OCI-LY7 (cell line): ENCODE results near the gene KLHL8.

Experiments
- CTCF ChIP-seq: fragments of 200-600 bp; sonication (generic); conservative IDR thresholded peaks from 2 replicates; pipeline ENCODE4 v1.5.1; 2014; ENCODE audit warnings: mild to moderate bottlenecking, antibody characterized with exemption, low read length, moderate library complexity, mixed read lengths
- EZH2phosphoT487 ChIP-seq: fragments of 200-600 bp; sonication (generic); IDR thresholded peaks from 2 replicates; pipeline ENCODE4 v1.6.1; 2018; ENCODE audit warnings: low read depth, borderline replicate concordance, mild to moderate bottlenecking, mixed run types, antibody characterized with exemption, low read length, moderate library complexity, mixed read lengths

GRCh38 chr4:87255755-87256154 is 35.3 kb upstream of the KLHL8 start:
- no peak for TF ChIP-seq CTCF
- no peak for TF ChIP-seq EZH2phosphoT487
